HG03342 (cell line): ENCODE results near the gene ACMSD.
"Not testable (repeated sequence)": the region's sequence is repeated elsewhere in the genome, so short reads cannot be mapped to it uniquely, and the experiment has no call there.

Experiments
- ATAC-seq: cut with Tn5 transposase; IDR thresholded peaks from one replicate; pipeline ENCODE4 v1.9.1; 2021; ENCODE audit warnings: mild to moderate bottlenecking, moderate library complexity; ENCODE audit not compliant: unreplicated experiment

The ACMSD gene

DNA sequence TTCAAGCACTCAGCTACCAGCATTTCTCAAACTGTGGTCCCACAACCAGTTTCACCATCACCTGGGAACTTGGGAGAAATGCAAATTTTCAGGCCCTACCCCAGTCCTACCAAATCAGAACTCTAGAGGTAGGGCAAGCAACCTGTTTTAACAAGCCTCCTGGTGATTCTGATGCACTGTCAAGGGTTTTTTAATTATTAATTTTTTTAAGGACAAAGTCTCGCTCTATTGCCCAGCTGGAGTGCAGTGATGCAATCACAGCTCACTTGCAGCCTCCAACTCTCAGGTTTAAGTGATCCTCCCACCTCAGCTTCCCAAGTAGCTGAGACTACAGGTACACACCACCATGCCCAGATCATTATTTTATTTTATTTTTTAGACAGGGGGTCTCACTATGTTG lies 7.8 kb downstream of the ACMSD start:
- no peak for ATAC-seq

DNA sequence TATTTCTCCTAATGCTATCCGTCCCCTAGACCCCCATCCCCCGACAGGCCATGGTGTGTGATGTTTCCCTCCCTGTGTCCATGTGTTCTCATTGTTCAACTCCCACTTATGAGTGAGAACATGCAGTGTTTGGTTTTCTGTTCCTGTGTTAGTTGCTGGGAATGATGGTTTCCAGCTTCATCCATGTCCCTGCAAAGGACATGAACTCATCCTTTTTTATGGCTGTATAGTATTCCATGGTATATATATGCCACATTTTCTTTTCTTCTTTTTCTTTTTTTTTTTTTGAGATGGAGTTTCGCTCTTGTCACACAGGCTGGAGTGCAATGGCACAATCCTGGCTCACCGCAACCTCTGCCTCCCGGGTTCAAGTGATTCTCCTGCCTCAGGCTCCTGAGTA lies 9.2 kb downstream of the ACMSD start:
- ATAC-seq: not testable (repeated sequence)

DNA sequence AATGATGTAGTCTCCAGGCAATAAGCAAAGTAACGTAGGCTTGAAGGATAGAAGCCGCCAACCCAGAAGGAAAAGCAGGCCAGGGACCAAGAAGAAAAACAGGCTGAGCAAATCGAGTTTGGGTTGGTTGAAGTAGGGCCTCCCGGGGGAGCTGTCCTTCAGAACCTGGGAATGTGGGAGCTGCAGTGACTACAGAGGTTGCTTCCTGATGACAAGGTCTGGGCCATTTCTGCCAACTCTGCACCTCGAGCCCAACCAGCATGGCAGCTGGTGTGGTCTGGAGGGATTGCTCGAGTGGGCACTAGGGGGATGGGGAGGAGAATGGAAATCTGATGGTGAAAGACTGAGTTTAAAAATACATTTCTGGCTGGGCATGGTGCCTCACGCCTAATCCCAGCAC lies 14.1 kb downstream of the ACMSD start:
- no peak for ATAC-seq

DNA sequence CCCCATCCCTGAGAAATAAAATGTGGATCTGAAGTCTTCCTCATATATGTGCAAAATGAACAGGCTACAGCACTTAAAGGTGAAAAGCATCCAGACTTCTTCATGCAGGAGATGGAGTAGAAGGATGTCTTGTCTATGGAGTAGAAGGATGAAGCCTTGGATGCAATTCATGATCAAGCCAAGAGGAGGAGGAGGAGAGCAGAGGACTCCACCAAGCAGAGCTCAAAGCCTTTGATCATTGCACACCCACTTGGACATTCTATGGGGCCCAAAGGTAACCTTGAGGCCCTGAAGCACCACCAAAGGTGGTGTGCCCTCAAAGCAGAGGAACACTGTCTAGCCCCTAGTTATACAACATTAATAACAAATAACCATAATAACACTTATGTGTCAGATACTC lies 17.3 kb downstream of the ACMSD start:
- no peak for ATAC-seq

DNA sequence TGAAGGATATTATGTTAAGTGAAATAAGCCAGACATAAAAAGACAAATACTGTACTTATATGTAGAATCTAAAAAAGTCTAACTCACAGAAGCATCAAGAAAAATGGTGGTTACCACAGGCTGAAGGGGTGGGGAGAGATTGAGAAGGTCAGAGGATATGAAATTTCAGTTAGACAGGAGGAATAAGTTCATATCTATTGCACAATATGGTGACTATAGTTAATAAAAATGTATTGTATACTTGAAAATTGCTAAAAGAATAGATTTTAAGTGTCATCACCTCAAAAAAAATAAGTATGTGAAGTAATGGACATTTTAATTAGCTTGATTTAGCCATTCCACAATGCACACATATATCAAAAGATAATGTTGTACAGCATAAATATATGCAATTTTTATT lies 19.8 kb downstream of the ACMSD start:
- ATAC-seq: no peak

DNA sequence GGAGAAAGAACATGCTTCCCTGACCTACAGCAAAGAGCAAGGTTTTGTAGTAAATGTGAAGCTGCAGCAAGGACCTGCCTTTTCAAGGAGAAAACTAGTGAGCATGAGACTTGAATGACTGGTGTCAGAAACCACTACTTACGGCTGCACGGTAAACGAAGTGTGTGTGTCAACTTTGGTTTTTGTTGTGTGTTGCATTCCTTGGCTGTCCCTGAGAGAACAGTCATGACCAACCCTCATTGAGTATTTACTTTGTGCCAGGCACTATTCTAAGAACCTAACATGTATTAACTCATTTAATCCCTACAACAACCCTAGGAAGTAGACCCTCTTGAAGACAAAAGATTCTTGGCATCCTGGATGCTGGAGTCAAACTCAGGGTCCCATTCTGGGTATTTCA lies 22.8 kb downstream of the ACMSD start:
- no peak for ATAC-seq

DNA sequence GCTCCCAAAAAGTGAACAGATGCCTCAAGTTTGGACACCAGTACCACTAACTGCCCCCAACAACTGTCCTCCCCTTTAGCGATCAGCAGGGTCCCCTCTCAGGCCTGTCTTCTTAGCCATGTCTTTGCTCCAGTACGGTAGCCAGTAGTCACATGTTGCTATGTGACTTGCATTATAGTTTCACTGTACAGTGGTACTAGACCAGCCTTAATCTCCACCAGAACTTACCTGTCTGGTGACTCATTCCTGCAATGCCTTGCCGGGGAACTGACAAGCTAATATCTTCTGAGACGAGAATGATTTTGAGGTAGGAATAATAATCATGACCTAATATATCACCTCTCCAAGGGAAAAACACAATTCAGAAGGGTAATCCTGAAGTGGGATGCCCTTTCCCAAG lies 23.7 kb downstream of the ACMSD start:
- ATAC-seq: no peak

DNA sequence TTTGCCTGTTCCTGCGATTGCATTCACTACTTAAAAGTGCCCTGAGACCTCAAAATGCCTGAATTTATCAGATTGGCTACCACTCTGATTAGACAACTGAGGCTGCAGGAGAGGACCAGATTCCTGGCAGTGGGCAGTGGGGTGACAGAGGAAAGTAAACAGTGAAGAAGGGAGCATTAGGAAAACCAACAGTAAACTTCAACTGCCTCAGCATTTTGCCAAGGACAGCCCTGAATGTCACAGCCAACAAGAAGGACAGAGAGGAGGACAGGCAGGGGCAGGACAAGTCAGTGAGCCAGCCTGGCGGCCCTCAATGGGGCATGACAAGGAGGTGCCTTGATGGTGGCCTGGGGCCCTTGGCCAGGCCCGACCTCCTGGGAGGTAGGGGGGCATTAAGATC lies 24.3 kb downstream of the ACMSD start:
- ATAC-seq: no peak

DNA sequence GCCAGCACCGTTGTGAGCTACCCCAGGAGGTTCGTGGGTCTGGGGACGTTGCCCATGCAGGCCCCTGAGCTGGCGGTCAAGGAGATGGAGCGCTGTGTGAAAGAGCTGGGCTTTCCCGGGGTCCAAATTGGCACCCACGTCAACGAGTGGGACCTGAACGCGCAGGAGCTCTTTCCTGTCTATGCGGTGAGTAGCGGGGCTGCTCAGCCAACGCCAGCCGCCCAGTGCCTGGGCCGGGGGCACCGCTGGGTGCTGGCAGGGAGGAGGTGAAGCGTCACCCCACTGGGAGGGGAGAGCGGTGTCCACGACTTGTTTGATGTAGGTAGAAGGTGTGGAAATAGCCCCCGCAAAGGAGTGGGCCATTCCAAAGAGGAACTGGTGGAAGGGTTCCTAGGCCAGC lies 25.0 kb downstream of the ACMSD start:
- ATAC-seq: no peak

DNA sequence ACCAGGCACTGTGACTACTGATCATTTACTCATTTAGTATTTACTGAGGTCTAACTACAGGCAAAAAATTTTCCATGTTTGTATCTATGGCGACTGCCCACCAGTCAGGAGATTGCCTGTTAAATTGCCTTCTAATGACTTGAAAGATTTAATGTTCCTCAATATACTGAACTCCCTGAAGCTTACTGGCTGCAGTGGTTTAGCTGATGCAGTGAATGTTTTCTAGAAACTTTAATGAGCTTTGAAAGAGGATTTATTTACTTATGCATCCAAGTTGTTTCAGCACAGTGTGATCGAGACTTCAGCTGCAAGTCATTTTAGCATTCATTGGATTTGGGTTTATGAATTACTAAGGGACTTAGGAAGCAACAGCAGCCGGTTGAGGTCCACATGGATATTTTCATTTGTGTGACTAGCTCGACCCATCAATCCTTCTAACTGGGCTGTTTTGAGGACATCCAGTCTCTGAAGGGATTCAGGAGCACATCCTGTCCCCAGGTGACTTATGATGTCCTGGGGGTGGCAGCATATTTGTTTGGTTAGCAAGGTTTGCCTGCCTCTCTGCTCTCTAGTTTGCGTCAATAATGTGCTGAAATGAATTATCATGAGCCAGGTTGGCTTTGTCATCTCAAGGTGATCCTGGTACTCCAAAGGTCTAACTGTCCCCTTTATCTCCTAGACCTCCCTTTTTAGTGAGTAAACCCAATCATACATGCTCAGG lies 26.8 kb downstream of the ACMSD start:
- ATAC-seq: no peak

DNA sequence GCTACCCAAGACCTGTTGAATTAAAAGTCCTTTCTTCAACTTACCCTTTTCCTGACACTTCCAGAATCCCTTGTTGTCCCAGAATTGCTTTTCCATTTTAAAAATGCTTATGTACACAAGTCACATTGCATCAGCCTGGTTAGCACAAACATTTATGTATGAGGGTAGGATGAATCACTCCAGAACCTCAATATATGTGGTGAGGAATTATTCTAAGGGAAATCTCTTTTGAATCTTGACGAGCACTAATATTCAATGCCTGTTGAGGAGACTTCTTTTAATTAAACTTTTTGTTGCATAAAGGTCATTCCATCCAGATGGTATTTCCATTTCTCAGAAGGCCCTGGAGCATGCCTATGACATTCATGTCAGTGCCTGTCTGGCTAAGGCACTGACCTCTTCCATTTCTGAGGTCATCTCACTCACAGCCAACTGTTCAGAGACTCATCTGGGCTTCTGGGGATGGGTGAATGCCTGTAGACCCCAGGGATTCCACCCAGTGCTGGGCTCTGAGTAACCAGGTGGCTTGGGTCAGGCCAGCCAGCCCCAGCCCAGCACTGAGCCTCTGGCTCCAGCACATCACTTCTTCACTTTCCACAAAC lies 28.2 kb downstream of the ACMSD start:
- ATAC-seq: no peak

DNA sequence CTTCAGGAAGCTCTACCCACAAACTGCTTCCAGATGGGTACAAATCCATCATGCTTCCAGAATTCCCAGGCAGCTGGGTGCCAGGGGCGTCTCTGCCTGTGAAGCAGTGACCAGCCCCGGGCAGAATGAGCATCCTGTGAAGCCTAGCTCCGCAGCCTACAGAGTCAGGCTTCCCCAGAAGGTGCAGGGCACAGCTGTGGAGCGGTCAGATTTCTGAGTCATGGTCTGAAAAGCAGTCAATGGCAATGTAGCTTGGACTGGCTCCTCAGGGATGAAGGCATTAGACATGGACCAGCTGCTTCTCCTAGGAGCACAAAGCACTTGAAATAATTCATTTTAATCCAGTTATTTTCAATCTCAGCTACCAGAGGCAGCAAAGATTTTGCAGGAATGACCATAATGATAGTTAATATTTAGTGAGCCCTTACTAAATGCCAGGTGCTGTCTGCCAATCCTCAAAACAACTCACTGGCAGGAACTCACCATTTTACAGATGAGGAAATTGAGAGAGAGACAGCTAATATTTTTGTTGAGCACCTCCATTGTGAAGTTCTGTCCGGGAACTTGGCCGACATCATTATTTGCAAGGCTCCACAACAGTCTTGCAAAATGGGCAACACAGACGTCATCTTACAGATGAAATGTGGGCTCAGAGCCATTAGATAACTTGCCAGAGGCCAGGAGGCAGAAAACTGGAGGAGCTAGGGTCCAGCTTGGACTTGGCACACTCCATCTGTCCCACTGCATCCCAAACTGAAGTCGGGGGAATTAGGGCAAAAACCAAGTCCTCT lies 31.7 kb downstream of the ACMSD start:
- no peak for ATAC-seq

DNA sequence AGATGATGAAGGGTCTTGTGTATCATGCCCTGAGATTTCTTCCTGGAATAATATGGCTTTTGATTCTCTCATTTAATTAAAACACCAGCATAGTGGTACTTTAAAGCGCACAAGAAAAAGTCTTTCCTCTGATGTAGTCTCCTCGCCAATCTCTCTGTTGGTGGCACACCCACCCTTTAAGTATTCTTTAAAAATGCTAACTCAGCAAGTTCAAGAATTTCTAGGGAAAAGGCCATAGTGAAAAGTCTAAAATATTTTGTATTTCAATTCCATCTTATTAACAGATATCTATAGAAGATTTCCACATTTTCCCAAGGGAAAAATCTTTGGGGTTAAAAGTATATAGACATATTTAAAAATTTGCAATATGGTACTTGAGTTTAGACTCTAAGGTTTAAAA lies 34.7 kb downstream of the ACMSD start:
- no peak for ATAC-seq

DNA sequence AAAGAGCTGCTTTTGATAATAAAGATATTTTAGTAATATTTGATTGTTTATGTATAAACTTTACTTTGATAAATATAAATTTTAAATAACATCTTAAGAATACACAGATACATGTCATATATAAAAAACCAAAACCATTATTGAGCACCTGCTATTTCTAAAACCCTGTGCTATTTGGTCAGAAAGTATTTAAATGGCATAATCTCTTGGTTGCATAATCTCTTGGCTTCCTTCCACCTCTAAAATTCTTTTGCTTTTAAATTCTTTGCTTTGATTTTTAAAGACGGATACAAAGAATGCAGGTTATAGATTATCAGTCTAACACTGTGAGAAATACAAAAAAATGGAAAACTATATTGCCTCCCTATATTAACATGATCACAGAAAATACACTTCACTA lies 36.9 kb downstream of the ACMSD start:
- ATAC-seq: no peak

DNA sequence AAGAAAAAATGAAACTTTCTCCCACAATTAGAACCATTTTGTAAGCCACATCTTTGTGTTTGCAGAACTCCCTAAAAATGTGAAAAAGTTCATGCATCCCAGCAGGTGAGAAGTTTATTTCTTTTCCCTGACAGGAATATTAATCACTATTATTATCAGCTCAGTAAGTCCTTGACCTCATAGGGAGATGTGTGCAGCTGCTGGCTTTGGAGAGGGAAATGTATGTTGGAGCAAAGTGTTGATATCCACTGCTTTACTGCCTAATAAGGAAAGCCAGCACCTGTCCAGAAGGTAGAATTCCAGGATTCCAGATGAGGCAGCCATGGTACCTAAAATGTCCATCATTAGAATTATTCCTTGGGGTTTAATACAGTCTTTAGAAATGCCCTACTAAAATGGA lies 44.4 kb downstream of the ACMSD start:
- ATAC-seq: no peak

DNA sequence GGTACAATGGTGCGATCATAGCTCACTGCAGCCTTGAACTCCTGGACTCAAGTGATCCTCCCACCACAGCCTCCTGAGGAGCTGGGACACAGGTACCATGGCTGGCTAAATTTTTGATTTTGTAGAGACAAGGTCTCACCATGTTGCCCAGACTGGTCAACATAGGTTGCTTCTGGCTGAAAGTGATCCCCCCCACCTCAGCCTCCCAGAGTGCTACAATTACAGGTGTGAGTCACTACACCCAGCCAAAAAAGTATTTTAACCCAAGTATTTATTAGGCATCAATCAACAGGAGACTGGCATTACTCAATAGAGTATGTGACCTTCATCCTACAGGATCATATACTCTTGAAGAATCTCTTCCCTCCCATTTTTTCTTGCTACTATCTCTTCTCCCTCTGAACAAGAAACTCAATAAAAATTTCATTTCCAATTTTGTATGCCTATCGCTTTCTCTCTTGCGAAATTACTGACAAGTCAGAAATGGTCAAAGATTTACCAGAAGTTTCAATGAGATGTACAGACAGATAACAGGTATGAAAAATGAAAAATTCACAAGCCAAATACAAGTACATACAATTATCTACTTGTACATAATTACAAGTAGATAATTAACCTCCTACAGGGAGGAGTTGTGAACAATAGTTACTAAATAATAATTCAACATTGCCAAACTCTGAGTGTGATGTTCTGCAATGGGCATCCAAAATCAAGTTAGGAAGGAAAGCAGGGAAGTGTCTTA lies 45.3 kb downstream of the ACMSD start:
- ATAC-seq: no peak

DNA sequence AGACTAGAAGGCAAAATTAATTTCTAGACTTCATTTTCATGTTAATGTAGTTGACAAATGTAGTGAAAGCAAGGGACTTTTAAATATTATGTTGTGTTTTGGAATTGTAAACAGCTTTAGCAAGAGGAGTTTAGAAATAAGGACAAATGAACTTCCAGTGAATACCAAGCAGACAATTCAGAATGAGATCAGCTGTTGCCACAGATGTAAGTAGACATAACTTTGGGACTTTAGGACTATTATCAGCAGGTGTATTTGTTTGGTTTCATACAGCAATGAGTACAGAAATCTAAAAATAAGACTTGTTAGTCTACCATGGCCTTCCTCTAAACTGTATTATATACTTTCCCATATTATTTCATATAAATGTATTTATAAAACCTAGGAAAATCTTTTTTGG lies 46.0 kb downstream of the ACMSD start:
- ATAC-seq: no peak

DNA sequence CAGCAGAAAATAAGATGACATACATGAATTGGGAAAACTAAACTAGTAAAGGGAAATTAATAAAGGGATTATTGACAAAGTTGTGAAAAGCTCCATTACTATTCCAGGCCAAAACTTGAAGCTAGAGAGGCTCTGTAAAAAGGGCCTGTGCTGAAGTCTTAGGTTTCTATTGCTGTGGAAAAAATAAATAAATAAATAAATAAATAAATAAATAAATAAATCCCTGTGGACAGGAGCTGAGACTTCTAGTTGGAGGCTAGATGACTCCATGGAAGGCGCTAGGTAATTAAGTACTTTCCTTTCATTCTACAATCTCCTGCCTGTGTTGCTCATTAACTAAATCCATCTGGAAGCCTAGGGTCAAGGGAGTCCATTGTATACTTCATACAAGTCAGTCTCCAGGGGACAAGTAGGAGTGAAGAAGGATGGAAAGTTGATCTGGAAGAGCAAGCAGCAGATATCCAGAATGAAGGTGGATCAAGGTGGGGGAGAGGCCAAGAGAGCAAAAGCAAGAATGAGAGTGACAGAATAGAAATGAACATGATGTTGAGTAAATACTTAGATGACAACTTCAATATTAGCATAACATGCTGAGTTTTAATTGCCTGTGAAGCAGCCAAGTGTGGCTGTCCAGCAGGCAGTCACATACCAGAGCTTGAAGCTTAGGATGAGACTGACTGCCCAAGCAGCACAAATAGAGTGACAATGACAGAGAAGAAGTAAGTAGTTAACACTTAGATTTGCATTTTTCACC lies 54.0 kb downstream of the ACMSD start:
- no peak for ATAC-seq

DNA sequence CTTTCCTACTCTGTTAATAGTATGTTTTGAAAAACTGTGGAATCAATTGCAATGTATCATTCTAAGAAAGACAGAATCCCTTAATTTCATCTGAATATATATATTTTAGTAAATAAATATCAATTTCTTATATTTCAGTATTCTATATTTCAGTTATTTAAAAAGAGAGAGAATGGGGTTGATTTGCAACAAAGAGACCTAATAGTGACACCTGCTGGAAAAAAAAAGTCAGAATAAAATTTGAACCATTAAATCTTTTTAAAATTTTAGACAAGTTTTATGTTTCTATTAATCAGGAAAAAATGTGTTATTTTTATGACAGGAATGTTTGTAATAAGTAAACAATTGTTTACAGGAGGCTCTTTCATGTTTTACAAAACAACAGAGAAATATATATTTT lies 59.5 kb downstream of the ACMSD start:
- no peak for ATAC-seq

DNA sequence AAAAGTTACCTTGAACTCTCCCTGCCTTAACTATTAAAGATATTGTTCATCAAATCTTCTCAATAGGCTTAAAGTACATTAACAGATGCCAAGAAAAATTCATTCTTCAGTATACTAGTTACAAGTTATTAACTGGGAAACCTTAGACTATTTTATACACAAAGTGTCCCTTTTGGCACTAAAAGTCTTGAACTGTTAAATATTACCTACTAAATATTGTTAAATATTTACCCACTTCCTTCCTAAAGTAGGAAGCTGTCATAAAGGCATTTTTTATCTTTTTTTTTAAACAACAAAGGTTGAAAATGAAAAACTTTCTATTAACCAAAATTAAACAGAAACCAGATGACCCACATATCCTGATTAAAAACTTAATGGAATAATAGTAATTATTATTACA lies 60.8 kb downstream of the ACMSD start:
- ATAC-seq: no peak

DNA sequence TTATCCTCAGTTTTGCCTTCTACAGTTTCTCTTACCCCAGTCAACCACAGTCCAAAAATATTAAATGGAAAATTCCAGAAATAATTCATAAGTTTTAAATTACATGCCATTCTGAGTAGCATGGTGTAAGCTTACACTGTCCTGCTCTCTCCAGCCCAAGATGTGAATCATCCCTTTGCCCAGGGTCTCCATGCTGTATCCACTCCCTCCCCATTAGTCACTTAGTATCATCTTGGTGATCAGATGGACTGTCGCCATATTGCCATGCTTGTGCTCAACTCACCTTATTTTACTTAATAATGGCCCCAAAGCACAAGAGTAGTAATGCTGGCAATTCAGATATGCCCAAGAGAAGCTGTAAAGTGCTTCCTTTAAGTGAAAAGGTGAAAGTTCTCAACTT lies 61.7 kb downstream of the ACMSD start:
- ATAC-seq: no peak
